Stimulated activated CD4-positive, alpha-beta T cell treated with anti-CD3 and anti-CD28 coated beads, Interleukin-4, amount 100 ng/mL, for 4 hours (primary cell): ENCODE data around the gene CMSS1.

Experiments used
- DNase-seq, 2 experiments: peaks; one replicate each; pipeline ENCODE4 v3.0.0-alpha.2; 2020

CMSS1 gene

DNA sequence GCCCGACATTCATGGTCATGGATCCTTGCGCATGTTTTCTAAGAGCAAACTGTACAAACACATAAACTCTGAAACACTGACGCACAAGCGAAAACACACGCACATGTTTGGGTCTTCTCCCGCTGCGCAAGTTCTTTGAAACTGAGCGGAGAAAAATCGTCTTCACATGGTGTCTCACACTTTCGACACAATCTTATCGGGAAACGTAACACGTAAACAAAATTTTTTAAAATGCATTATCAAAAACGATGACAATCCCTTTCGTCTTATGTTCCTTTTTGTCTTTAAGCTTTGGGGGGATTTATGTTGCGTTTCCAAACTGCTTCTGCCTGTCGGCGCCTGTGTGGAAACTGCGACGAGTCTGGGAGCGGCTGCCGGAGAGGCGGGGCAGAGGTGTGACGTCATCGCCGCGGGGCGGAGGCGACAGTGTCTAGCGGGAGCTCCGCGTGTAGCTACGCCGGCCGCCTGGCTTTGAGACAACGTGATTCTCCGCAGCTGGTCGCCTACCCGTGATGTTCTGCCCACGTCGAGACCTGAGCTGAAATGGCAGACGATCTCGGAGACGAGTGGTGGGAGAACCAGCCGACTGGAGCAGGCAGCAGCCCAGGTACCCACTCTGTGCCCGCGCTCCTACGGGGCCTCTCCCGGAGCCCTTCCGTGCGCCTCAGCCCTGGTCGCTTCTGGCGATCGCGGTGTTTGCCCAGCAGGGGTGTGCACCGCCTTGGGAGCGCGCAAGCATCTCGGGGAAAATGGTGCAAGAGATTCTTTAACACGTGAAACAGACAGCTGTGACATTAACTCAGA is at the start of gene CMSS1:
Gene CMSS1, plus strand, starts transcription at position 426 of the 804 bp plus-strand sequence.
- DNase-seq = peak; percentile 93 to 98

DNA sequence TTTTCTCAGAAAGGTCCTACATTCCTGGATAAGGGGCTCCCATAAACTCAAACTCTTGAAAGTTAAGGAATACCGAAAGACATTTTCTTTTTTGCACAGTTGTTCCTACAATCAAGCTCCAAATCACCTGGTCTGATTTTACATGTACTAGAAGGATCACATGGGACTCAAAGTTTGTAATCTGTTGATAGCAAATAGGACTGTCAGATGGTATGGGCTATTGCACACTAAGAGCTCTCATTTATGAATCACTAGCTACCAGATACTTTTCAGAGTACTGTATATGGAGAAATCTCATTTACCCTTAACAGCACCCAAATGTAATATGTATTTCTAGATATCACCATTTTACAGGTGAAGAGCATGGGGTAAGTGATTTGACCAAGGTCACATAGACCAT is 49.5 kb upstream of the CMSS1 start:
- DNase-seq = no peak

DNA sequence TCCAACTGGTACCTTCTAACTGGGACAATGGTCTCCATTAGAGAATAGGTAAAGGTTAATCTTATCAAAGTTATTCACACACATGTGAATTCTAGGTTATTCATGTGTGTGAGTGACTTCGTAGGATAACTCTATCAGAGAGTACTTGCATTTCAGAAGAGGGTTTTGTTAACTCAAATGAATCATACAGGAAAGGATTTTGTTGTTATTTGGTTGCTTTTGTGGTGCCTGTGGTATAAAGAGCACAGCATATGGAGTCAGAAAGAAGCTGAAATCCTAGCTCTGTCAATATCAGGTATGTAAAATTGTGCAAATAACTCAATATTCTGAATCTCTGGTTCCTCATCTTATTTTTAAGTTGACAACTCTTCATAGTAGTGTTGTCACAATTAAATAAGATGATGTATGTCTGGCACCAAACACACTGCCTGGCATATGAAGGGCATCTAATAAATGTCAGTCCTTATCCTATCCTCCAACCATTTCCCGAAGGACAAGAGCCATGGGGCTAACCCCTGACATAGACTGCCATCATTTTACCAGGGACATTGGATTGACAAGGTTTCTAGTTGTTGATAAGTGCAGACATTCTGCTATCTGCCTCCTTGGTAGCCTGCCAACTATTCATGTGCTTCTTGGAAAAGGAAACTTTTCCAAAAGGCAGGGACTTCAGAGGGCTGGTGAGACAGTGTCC is 48.7 kb upstream of the CMSS1 start:
- no peak for DNase-seq

DNA sequence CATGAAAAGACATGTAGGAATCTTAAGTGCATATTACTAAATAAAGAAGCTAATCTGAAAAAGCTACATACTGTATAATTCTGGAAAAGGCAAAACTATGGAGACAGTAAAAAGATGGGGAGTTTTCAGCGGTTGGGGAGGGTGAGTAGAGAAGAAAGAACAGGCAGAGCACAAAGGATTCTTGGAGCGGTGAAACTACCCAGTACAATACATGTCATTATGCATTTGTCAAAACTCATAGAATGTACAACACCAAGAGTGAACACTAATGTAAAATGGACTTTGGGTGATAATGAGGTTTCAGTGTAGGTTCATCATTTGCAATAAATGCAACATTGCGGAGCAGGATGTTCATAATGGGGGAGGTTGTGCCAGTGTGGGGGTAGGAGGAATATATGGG is 45.5 kb upstream of the CMSS1 start:
- DNase-seq = no peak

DNA sequence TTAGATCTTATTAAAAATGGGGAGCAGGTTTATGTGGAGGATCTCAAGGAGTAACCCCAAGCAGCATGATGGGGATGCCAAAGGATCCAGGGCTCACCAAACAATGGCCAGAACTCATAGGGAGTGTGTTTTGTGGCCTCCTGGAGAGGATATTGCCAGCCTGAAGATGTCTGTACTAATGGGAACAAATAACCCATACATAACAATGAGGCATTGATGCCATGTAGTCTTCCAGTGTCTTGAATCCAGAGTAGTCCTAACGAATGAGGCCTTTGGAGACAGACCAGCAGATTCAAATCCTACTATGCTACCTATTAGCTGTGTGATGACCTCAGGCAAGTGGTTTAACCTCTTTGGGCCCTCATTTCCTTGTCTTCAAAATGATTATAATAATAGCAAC is 45.0 kb upstream of the CMSS1 start:
- DNase-seq = no peak

DNA sequence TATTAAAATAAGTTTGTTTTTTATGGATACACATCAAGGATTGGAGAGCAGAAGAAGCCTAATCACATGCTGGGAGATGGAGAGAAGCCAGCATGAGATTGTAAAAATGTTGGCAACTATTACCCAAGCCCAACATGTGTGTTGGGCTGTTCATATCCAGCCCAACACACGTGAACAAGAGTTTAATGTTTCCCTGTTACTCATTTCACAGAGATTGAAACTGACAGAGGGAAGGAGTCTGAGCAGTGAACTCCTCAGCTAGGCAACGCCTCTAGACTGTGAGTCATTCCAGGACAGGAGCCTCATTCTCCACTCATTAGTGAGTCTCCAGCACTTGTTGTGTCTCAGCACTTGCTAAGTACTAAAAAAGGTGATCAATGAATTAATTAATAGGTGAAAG is 43.2 kb upstream of the CMSS1 start:
- no peak for DNase-seq

DNA sequence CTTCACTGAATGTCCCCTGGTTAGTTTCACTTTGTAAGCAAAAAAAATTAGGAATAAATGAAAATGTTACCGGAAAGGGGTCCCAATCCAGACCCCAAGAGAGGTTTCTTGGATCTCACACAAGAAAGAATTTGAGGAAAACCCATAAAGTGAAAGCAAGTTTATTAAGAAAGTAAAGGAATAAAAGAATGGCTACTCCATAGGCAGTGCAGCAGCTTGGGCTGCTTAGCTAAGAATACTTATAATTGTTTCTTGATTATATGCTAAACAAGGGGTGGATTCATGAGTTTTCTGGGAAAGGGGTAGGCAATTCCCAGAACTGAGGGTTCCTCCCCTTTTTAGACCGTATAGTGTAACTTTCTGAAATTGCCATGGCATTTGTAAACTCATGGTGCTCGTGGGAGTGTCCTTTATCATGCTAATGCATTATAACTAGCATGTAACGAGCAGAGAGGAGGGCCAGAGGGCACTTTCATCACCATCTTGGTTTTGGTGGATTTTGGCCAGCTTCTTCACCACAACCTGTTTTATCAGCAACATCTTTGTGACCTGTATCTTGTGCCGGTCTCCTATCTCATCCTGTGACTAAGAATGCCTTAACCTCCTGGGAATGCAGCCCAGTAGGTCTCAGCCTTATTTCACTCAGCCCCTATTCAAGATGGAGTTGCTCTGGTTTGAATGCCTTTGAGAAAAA is 41.0 kb upstream of the CMSS1 start:
- no peak for DNase-seq

DNA sequence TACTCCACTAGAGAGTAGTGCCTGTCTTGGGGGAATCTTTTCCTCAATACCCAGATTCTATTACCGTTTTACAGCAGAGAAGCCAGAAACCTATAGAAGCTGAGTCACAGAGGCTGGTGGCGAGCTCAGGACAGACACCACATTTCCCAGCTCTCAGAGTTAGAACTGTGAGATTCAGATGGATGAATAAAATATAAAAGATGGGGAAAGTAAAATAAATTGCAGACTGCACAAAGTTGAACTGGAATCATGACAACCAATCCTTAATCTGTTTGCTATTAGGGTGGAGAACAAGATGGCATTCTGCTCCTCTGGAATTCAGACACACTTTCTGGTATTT is 40.5 kb upstream of the CMSS1 start:
- DNase-seq = no peak

DNA sequence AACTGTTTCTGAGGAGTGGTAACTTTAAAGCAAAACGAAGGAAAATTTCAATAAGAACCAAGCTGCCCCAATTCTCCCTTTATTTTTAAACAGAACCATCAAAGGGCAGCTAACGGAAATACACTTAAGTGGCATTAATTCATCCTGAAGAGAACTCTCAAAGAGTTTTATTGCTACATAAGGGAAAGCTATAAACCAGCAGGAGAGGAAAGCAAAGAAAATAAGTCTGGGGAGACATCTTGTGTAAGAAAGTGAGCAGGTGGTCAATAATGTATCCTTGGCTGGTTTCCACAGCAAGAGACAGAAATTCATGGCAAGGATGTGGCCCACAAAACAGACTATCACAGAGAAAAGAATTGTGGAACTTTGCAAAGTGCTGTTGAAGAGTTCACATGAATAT is 40.0 kb upstream of the CMSS1 start:
- DNase-seq = no peak

DNA sequence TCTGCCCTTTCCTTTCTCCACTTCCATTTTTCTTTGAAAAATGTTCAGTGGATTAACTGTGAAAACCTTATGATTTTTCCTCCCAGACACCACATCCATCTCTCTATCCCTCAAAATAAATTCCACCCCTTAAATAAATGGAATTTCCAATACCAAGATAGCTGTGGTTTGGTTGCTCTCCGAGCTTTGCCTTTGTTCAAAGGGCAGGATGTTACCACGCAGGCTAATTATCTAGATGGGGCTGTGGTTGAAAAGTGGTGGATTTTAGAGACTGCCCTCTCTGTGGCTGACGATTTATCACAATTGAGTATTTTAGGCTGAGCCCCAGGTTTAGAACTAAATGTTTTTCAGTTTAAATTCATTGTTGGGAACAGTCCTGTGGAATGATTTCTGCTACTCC is 36.9 kb upstream of the CMSS1 start:
- no peak for DNase-seq

DNA sequence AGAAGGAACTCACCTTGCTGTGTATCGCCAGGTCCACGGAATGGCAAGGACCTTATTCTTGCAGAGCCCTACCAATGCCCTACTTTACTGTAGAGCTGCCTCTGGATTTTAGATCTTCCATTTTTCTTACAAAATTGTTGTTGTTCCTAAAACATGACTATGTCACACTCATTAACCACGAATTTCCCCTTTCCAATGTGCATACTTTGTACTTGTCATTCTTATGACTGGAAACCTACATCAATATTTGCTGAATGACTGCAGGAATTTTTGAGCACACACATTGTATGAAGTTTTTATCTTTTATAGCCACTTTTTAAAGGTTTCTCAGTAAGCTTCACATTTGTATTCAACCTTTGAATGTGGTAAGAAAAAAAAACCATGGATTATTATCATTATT is 35.9 kb upstream of the CMSS1 start:
- no peak for DNase-seq

DNA sequence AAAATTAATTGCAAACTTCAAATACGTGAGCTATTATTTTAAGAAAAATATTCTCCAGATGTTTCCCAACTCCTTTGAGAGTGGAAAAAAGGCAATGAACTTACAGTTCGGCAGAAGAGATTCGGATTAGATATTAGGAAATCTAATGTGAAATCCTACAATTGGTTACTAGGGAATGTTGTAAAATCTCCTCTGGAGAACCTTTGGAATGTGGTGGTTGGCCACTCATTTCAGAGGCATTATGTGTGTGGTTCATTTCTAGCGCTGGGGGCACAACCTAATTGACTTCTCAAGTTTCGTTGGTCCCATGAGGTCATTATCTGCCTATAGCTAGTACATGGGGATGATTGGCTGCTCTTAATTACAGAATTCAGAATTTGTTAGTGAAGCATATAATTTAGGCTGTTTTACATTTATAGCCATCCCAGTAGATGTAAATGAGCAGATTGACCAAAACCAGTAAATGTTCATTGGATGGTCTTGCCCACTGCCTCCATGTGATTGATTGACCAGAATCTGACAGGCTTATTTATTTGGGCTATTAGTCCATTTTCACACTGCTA is 34.6 kb upstream of the CMSS1 start:
- no peak for DNase-seq

DNA sequence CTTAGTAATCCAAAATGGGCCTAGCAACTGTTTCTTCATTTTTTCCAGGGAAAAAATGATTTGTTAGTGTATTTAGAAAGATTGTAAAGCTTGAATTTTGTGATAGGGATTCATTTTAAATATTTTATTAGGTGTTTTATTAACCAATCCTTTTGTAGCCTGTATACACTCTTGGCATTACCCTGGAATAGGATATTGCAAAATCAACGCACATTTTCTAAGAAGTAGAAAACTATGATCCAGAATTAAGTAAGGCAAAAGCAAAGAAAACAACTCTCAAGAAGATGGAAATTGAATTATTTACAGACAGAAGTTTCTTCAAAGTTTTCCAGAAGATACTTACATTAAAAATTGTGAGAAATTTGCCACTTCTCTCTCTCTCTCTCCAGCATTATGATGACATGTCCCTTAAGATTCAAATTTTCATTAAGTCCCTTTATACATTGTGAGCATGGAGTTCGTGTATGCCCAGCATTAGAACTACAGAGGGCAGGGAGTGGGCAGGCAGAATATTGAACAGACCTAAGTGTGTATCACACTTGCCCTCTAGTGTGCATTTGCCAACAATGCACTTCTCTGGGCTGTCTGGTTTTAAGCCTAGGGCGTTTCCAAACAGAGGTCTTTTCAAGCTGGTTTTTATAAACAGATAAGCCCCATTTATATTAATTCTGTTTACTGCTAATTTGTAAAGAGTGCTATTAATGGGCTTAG is 28.5 kb upstream of the CMSS1 start:
- no peak for DNase-seq

DNA sequence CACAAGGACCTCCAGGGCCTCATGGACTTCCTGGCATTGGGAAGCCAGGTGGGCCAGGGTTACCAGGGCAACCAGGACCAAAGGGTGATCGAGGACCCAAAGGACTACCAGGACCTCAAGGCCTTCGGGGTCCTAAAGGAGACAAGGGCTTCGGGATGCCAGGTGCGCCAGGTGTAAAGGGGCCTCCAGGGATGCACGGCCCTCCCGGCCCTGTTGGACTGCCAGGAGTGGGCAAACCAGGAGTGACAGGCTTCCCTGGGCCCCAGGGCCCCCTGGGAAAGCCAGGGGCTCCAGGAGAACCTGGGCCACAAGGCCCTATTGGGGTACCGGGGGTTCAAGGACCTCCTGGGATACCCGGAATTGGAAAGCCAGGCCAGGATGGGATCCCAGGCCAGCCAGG is 23.2 kb upstream of the CMSS1 start:
- no peak for DNase-seq

DNA sequence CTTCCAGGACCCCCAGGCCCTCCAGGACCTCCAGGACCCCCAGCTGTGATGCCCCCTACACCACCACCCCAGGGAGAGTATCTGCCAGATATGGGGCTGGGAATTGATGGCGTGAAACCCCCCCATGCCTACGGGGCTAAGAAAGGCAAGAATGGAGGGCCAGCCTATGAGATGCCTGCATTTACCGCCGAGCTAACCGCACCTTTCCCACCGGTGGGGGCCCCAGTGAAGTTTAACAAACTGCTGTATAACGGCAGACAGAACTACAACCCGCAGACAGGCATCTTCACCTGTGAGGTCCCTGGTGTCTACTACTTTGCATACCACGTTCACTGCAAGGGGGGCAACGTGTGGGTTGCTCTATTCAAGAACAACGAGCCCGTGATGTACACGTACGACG is 22.1 kb upstream of the CMSS1 start:
- no peak for DNase-seq

DNA sequence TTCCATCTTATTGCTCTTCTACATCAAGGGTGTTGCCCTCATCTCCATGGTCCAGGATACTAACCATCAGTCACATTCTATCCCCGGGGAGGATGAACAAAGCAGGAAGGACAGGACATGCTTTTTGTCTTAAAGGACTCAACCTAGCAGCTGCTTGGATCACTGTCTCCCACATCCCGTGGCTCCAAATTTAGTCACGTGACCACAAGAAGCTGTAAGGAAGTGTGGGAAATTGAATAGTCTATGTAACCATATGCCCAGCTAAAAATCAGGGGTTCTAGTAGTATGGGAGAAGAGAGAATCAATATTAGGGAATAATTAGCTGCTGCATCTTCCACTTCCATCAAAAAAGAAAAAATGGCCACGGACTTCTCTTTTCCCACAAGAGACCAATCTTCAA is 18.2 kb upstream of the CMSS1 start:
- no peak for DNase-seq

DNA sequence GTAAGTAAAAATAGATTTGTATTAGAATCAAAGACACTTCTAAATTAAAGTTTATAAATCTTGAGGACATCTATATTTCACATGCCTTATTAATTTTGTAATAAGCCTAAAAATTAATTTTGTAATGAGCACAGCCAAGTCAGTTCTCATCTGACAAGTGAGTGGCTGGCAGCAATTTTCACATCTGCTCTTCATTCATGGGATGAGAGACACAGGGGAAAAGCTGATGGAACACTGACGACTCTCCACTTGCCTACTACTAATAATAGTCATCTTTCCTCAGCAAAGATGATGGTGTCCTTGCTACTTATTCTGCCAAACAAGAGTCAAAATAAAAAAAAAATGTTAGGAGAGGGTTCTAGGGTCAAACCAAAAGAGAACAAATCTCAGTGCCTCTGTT is 14.4 kb upstream of the CMSS1 start:
- DNase-seq = no peak

DNA sequence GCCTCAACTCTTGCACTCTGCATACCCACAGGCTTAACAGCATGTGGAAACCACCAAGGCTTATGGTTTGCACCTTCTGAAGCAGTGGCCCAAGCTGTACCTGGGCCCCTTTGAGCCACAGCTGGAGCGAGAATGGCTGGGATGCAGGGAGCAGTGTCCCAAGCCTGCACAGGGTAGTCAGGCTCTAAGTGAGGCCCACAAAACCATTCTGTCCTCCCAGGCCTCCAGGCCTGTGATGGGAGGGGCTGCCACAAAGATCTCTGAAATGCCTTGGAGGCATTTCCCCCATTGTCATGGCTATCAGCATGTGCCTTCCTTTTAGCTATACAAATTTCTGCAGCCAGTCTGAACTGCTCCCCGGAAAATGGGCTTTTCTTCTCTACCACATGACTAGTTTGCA is 12.5 kb upstream of the CMSS1 start:
- no peak for DNase-seq

DNA sequence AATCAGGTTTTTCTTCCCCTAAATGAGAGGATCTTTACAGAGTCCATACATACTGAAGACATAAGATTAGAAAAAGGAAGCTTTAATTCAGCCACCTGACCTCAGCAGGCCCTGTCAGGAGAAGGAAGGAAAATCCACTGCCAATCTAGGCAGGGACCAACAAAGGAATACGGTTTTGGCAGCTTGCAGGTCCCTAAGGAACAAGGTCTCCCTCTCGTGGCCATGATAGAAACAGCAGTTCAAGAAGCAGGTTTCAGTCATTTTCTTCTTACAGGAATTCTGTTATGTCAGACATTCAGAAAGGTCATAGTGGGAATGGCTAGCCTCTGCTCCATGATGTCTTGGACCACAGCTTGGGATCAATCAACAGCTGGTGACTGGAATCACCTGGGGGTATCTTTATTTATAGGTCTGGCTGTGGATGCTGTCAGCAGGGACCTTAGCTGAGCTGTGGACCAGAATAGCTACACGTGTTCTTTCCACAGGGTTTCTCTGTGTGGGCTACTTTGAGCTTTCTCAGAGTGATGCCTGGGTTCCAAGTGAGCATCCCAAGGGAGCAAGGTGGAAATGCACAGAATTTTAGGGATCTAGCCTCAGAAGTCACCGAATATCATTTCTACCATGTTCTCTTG is 9.4 kb upstream of the CMSS1 start:
- peak in 1 of 2 experiments; percentile 18 for DNase-seq

DNA sequence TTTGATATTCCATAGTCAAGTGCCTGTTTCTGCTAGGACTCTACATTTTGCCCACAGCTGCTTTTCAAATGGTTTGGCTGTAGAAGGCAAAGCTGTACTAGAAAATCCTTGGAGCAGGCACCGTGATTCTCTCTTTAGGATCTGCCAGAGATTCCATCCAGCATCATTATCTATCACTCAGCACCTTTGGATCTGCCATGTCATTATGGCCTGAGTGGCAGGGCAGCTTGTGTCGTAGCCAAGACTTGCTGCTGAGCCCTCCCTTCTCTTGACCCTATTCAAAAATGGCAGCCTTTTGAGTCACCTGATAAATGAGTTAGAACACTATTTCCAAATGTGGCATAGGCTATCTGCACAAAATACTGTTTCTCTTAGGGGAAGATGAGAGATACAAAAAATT is 8.1 kb upstream of the CMSS1 start:
- DNase-seq = no peak

DNA sequence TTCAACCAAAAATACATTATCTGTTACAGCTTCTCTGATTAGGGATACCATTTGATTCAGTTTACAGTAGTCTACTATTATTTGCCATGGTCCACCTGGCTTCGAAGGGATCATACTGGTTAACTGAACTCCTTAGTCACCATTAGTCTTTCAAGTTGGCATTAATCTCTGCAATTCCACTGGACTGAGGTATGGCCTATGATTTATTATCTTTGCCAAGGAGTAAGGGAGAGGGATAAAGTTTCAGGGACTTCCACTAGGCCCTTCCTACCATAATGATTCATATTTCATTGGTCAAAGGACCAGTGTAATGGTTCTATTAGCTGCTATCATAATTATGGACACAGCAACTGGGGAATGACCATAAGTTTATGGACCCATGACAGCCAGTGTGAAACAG is 7.3 kb upstream of the CMSS1 start:
- DNase-seq = no peak

DNA sequence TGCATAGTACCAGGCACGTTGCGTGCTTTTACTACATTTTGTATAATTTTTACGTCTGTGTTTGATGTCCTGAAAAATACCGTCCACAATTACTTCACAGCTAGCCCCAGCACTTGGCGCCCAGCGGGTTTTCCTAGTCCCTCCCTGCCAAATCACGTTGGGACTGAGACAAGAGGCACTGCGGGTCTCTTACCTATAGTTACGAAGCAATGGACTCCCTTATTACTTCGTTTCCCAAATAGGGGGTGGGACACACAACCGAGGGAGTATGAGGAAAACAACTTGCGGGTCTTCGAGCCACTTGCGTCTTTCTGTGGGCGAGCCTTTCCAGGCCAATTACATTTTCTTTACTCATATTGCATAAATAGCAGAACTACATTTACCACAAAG is 620 bp upstream of the CMSS1 start:
- no peak for DNase-seq

DNA sequence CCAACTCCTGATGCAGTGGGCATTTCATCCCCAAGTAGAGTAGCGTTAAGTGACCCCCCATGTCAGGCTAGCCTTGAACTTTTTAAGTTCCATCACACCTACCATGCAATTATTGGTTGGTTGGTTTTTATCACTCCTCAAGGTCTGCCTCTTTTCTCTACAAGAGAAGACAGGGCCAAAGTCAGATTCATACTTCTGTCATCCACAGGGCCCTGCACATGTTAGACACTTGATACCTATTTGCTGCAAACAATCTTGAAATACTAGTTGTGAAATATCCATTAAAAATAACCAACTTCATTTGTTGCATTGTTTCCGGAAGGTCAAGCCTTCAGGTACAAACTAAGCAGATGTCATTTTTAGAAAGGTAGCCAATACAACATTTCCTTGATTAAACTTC is 1.2 kb downstream of the CMSS1 start:
- no peak for DNase-seq
